PC-3 (cell line): ENCODE measurements around the gene TCHP. TPM values are rescaled to one million over a fixed set of nuclear protein-coding genes. Genes with fewer than 3 reads are reported as not detected.

Experiments used
- ATAC-seq: fragments of 200-7000 bp; cut with Tn5 transposase; 2 replicates; pipeline ENCODE4 v1.9.1; 2020; ENCODE audit warnings: mild to moderate bottlenecking, moderate library complexity
- BruUV-seq: library from RNA; stranded (reverse); fragments of 400-500 nt; replicated peaks from 2 replicates; lab custom pipeline; 2021; lab: Mats Ljungman, UMichigan
- CTCF ChIA-PET: fragments of 300-600 bp; sonication (Branson Sonifier 250); formaldehyde crosslinking; loops from one replicate; lab custom pipeline; 2022; ENCODE audit warnings: antibody characterized with exemption; lab: Charles Lee
- POLR2A ChIA-PET: fragments of 300-600 bp; sonication (Branson Sonifier 250); formaldehyde crosslinking; loops from one replicate; lab custom pipeline; 2022; ENCODE audit warnings: antibody characterized with exemption; ENCODE audit not compliant: unreplicated experiment; lab: Charles Lee
- DNase-seq: peaks from one replicate; pipeline ENCODE4 v3.0.0-alpha.2; 2015
- H2AFZ ChIP-seq: fragments of 300-600 bp; sonication (generic); 2 replicates; pipeline ENCODE4 v1.6.0; 2016; ENCODE audit warnings: antibody characterized with exemption, low read length
- H3F3A ChIP-seq: fragments of 300-600 bp; sonication (generic); one replicate; pipeline ENCODE4 v1.6.0; 2017; ENCODE audit warnings: antibody characterized with exemption, low read length, control low read depth, mild to moderate bottlenecking; ENCODE audit not compliant: unreplicated experiment
- H3K27ac ChIP-seq: fragments of 300-600 bp; sonication (generic); 2 replicates; pipeline ENCODE4 v1.5.1; 2016; ENCODE audit warnings: mild to moderate bottlenecking, low read length
- H3K27me3 ChIP-seq: fragments of 300-600 bp; sonication (generic); 2 replicates; pipeline ENCODE4 v1.6.1; 2016; ENCODE audit warnings: low read length, mixed read lengths
- H3K36me3 ChIP-seq: fragments of 300-600 bp; sonication (generic); 2 replicates; pipeline ENCODE4 v1.6.1; 2016; ENCODE audit warnings: low read depth, mixed run types, low read length, mixed read lengths
- H3K4me1 ChIP-seq: fragments of 300-600 bp; sonication (generic); 2 replicates; pipeline ENCODE4 v1.5.1; 2016; ENCODE audit warnings: low read length; ENCODE audit not compliant: insufficient read depth
- H3K4me2 ChIP-seq: fragments of 300-600 bp; sonication (generic); 2 replicates; pipeline ENCODE4 v1.6.0; 2016; ENCODE audit warnings: low read length
- H3K4me3 ChIP-seq: fragments of 300-600 bp; sonication (generic); 2 replicates; pipeline ENCODE4 v1.5.1; 2016; ENCODE audit warnings: mild to moderate bottlenecking, low read length, mixed read lengths
- H3K79me2 ChIP-seq: fragments of 300-600 bp; sonication (generic); 2 replicates; pipeline ENCODE4 v1.6.1; 2017; ENCODE audit warnings: low read length, mixed read lengths
- H3K9ac ChIP-seq: fragments of 300-600 bp; sonication (generic); 2 replicates; pipeline ENCODE4 v1.6.0; 2016; ENCODE audit warnings: mild to moderate bottlenecking, low read length
- H3K9me2 ChIP-seq: fragments of 300-600 bp; sonication (generic); replicated peaks from 2 replicates; pipeline ENCODE4 v1.6.1; 2016; ENCODE audit warnings: mixed run types, low read length, mixed read lengths
- H3K9me3 ChIP-seq: fragments of 300-600 bp; sonication (generic); 2 replicates; pipeline ENCODE4 v1.6.1; 2016; ENCODE audit warnings: low read length, mixed read lengths
- H4K20me1 ChIP-seq: fragments of 300-600 bp; sonication (generic); 2 replicates; pipeline ENCODE4 v1.6.1; 2016; ENCODE audit warnings: low read length, mixed read lengths
- CTCF ChIP-seq: fragments of 300-600 bp; sonication (generic); conservative IDR thresholded peaks from 2 replicates; pipeline ENCODE4 v1.5.1; 2017; ENCODE audit warnings: antibody characterized with exemption, low read depth, mild to moderate bottlenecking, low read length
- EZH2 ChIP-seq: fragments of 300-600 bp; sonication (generic); IDR thresholded peaks from one replicate; pipeline ENCODE4 v1.6.1; 2017; ENCODE audit warnings: antibody characterized with exemption, mild to moderate bottlenecking, low read length; ENCODE audit not compliant: unreplicated experiment
- EZH2phosphoT487 ChIP-seq: fragments of 300-600 bp; sonication (generic); IDR thresholded peaks from 2 replicates; pipeline ENCODE4 v1.6.1; 2018; ENCODE audit warnings: mild to moderate bottlenecking, antibody characterized with exemption, low read length, borderline replicate concordance
- intact Hi-C: fragments of 100-400 bp; cut with micrococcal nuclease; formaldehyde crosslinking; loops from 2 replicates; pipeline ENCODE4 v1.9.0; 2023
- total RNA-seq: library from RNA; depleted of rRNA; stranded (reverse); fragments of >200 nt; gene quantifications from 2 replicates; pipeline ENCODE4 v1.2.3, GENCODE V29; 2014

Gene TCHP
- total RNA-seq, 1 experiment from 2014 or later: 21.6 TPM

GRCh38 chr12:109938947-109939346 lies 38.9 kb downstream of the TCHP start:
- no peak for TF ChIP-seq CTCF
- no peak for TF ChIP-seq EZH2
- TF ChIP-seq EZH2phosphoT487: no peak
- no peaks in the 10 kb centered on the region for H3K4me1 ChIP-seq
- no peak for ATAC-seq

GRCh38 chr12:109939504-109939903 lies 39.4 kb downstream of the TCHP start:
- no peaks in the 10 kb centered on the region for H3K4me1 ChIP-seq
- no peak overlapping the region for H2AFZ ChIP-seq
- POLR2A ChIA-PET: no interaction called here
- H3K79me2 ChIP-seq: no peaks in the 10 kb centered on the region
- no peak overlapping the region for H3K4me2 ChIP-seq
- DNase-seq (no peak), ATAC-seq (no peak)
- H3K36me3 ChIP-seq: peaks cover 23% of the 10 kb centered on the region
- H3K9me2 ChIP-seq: no peaks in the 10 kb centered on the region
- no peaks in the 10 kb centered on the region for H4K20me1 ChIP-seq
- intact Hi-C loops: loop anchor here (10.0 kb wide), 1 partner anchor 95 kb away; no protein-coding TSS in a partner anchor
- TF ChIP-seq EZH2: no peak
- TF ChIP-seq EZH2phosphoT487: no peak
- no peak for TF ChIP-seq CTCF
- H3K4me3 ChIP-seq: no peak overlapping the region
- no peaks in the 10 kb centered on the region for H3K27me3 ChIP-seq
- no peaks in the 10 kb centered on the region for H3F3A ChIP-seq
- BruUV-seq: no TSS peak
- no peaks in the 10 kb centered on the region for H3K9me3 ChIP-seq
- CTCF ChIA-PET: interaction anchor here (0.6 kb wide), 1 partner anchor 38 kb away, joined by 3 read pairs; no protein-coding TSS in a partner anchor
- H3K27ac ChIP-seq: no peak overlapping the region
- H3K9ac ChIP-seq: no peak overlapping the region

More at GRCh38 chr12:109938947-109939346, 38.9 kb downstream of the TCHP start:
- Histone ChIP-seq H3F3A (no peaks in the 10 kb centered on the region), H3K9me3 (no peaks in the 10 kb centered on the region), H4K20me1 (no peaks in the 10 kb centered on the region), H3K36me3 (peaks cover 19% of the 10 kb centered on the region), H3K4me2 (no peak overlapping the region), H3K79me2 (no peaks in the 10 kb centered on the region), H3K27me3 (no peaks in the 10 kb centered on the region), H3K9ac (no peak overlapping the region), H3K27ac (no peak overlapping the region), H3K4me3 (no peak overlapping the region), H3K9me2 (no peaks in the 10 kb centered on the region), H2AFZ (no peak overlapping the region)
- DNase-seq: no peak
- intact Hi-C loops: loop anchor here (10.0 kb wide), 1 partner anchor 96 kb away; no protein-coding TSS in a partner anchor
- ChIA-PET POLR2A (no interaction called here), CTCF (interaction anchor here (0.6 kb wide), 1 partner anchor 38 kb away, joined by 3 read pairs; no protein-coding TSS in a partner anchor)
- no TSS peak for BruUV-seq

- Histone ChIP-seq H3F3A (no peaks in the 10 kb centered on the region), H3K4me3 (no peak overlapping the region), H3K9ac (no peak overlapping the region), H3K9me2 (no peaks in the 10 kb centered on the region), H3K4me1 (no peaks in the 10 kb centered on the region), H3K4me2 (no peak overlapping the region), H2AFZ (no peak overlapping the region), H3K36me3 (peaks cover 23% of the 10 kb centered on the region), H3K9me3 (no peaks in the 10 kb centered on the region), H3K79me2 (no peaks in the 10 kb centered on the region), H3K27me3 (no peaks in the 10 kb centered on the region), H3K27ac (no peak overlapping the region), H4K20me1 (no peaks in the 10 kb centered on the region)
- BruUV-seq: no TSS peak
- ATAC-seq (peak; percentile 60), DNase-seq (no peak)
- CTCF ChIA-PET: no interaction called here
- POLR2A ChIA-PET: interaction anchor here (0.6 kb wide), 1 partner anchor 11 kb away, joined by 16 read pairs; no protein-coding TSS in a partner anchor
- intact Hi-C loops: no loop called here
- TF ChIP-seq CTCF (no peak), EZH2 (no peak)
Measured at GRCh38 chr12:109940339-109940923, 40.4 kb downstream of the TCHP start.
